Activated naive CD8-positive, alpha-beta T cell treated with anti-CD3 and anti-CD28 coated beads, Interleukin-2, amount 50 U/mL, for 16 hours (primary cell): ENCODE data around the gene ALOXE3.
"Not testable (repeated sequence)": the region's sequence is repeated elsewhere in the genome, so short reads cannot be mapped to it uniquely, and the experiment has no call there.

Experiments used
- DNase-seq: peaks from one replicate; pipeline ENCODE4 v3.0.0-alpha.2; 2020; ENCODE audit warnings: low read depth, low spot score

The ALOXE3 gene

GRCh38 chr17:8122422-8122923, 4.2 kb upstream of the ALOXE3 start:
- DNase-seq, result no peak

GRCh38 chr17:8121681-8122421, 3.5 kb upstream of the ALOXE3 start:
- DNase-seq, result no peak

- no peak for DNase-seq
Measured at GRCh38 chr17:8121407-8121680, 3.0 kb upstream of the ALOXE3 start.

GRCh38 chr17:8120520-8121406, 2.4 kb upstream of the ALOXE3 start:
- DNase-seq, result peak; percentile 60

- peak; percentile 79 for DNase-seq
Measured at GRCh38 chr17:8119581-8120519, 1.5 kb upstream of the ALOXE3 start.

- DNase-seq, result peak; percentile 60
Measured at GRCh38 chr17:8118769-8119580, 661 bp upstream of the ALOXE3 start.

- DNase-seq, result no peak
Measured at GRCh38 chr17:8117367-8117979, 841 bp downstream of the ALOXE3 start.

- no peak for DNase-seq
Measured at GRCh38 chr17:8116776-8117175, 1.5 kb downstream of the ALOXE3 start.

GRCh38 chr17:8110907-8111306, 7.4 kb downstream of the ALOXE3 start:
- no peak for DNase-seq

- DNase-seq, result no peak
Measured at GRCh38 chr17:8110456-8110804, 7.9 kb downstream of the ALOXE3 start.

GRCh38 chr17:8109661-8110455, 8.5 kb downstream of the ALOXE3 start:
- DNase-seq, result peak; percentile 63

GRCh38 chr17:8108972-8109660, 9.2 kb downstream of the ALOXE3 start:
- DNase-seq, result no peak

- not testable (repeated sequence) for DNase-seq
Measured at GRCh38 chr17:8106980-8107379, 11.3 kb downstream of the ALOXE3 start.

GRCh38 chr17:8105957-8106398, 12.3 kb downstream of the ALOXE3 start:
- no peak for DNase-seq

- no peak for DNase-seq
Measured at GRCh38 chr17:8104911-8105310, 13.4 kb downstream of the ALOXE3 start.

- DNase-seq, result no peak
Measured at GRCh38 chr17:8103549-8103948, 14.8 kb downstream of the ALOXE3 start.

GRCh38 chr17:8101721-8102120, 16.6 kb downstream of the ALOXE3 start:
- no peak for DNase-seq

- DNase-seq, result no peak
Measured at GRCh38 chr17:8100763-8101162, 17.6 kb downstream of the ALOXE3 start.

GRCh38 chr17:8100111-8100510, 18.2 kb downstream of the ALOXE3 start:
- DNase-seq, result no peak
